A549 (cell line): ENCODE measurements around the gene MB21D2.

Experiments
- CTCF ChIP-seq: fragments of >200 bp; sonication (Bioruptor Twin); formaldehyde crosslinking; IDR thresholded peaks from 3 replicates; pipeline ENCODE4 v1.5.1; 2016
- ELK1 ChIP-seq: fragments of 150-350 bp; IDR thresholded peaks from 2 replicates; pipeline ENCODE4 v1.6.1; 2014; ENCODE audit warnings: low read depth, mild to moderate bottlenecking, low read length
- HDAC2 ChIP-seq: fragments of 200-600 bp; sonication (generic); IDR thresholded peaks from 2 replicates; pipeline ENCODE4 v1.6.1; 2016
- KDM5A ChIP-seq: fragments of 200-600 bp; sonication (generic); IDR thresholded peaks from 2 replicates; pipeline ENCODE4 v1.6.1; 2016; ENCODE audit warnings: antibody characterized with exemption, mild to moderate bottlenecking
- MAZ ChIP-seq: fragments of 150-350 bp; IDR thresholded peaks from 2 replicates; pipeline ENCODE4 v1.6.1; 2014; ENCODE audit warnings: antibody characterized with exemption, low read depth, low read length, borderline replicate concordance
- PHF8 ChIP-seq: fragments of 200-600 bp; sonication (generic); IDR thresholded peaks from 2 replicates; pipeline ENCODE4 v1.6.1; 2016; ENCODE audit warnings: low read depth, mild to moderate bottlenecking, antibody characterized with exemption, moderate library complexity, borderline replicate concordance
- POLR2A ChIP-seq: IDR thresholded peaks from 2 replicates; pipeline ENCODE4 v1.6.1; 2012; ENCODE audit warnings: mild to moderate bottlenecking, low read length
- POLR2AphosphoS2 ChIP-seq: conservative IDR thresholded peaks from 2 replicates; pipeline ENCODE4 v1.6.1; 2012; ENCODE audit warnings: low read length, improper control_type of control experiment, inconsistent platforms
- REST ChIP-seq: fragments of 200-600 bp; sonication (generic); IDR thresholded peaks from 2 replicates; pipeline ENCODE4 v1.6.1; 2016; ENCODE audit warnings: antibody characterized with exemption, mild to moderate bottlenecking, moderate library complexity
- SMC3 ChIP-seq: fragments of >200 bp; sonication (Bioruptor Twin); formaldehyde crosslinking; IDR thresholded peaks from 3 replicates; pipeline ENCODE4 v1.6.1; 2018; ENCODE audit warnings: inconsistent platforms
- TFCP2L1 ChIP-seq: fragments of 250-450 bp; sonication (Bioruptor Pico); IDR thresholded peaks from 2 replicates; pipeline ENCODE4 v1.5.0; 2021; ENCODE audit warnings: mild to moderate bottlenecking
- TP53 ChIP-seq: fragments of 250-450 bp; sonication (Bioruptor Pico); IDR thresholded peaks from 2 replicates; pipeline ENCODE4 v1.5.0; 2021; ENCODE audit warnings: mild to moderate bottlenecking, moderate library complexity
- USF2 ChIP-seq: fragments of 450-650 bp; IDR thresholded peaks from 2 replicates; pipeline ENCODE4 v1.6.1; 2014; ENCODE audit warnings: antibody characterized with exemption

GRCh38 chr3:192844486-192844765 is 73.2 kb downstream of the MB21D2 start:
- no peak for TF ChIP-seq CTCF
- no peak for TF ChIP-seq SMC3
- TF ChIP-seq POLR2AphosphoS2 = no peak
- TF ChIP-seq HDAC2 = no peak
- TF ChIP-seq REST = no peak
- TF ChIP-seq MAZ = no peak
- no peak for TF ChIP-seq PHF8
- no peak for TF ChIP-seq POLR2A
- TF ChIP-seq ELK1 = no peak
- TF ChIP-seq USF2 = no peak
- TF ChIP-seq TFCP2L1 (CRISPR knock-in tag) = no peak
- no peak for TF ChIP-seq KDM5A
- no peak for TF ChIP-seq TP53
